Measurements from ENCODE around the gene GOLGA6D. TPM values are rescaled to one million over a fixed set of nuclear protein-coding genes. Genes with fewer than 3 reads are reported as not detected.
"Not testable (repeated sequence)": the region's sequence is repeated elsewhere in the genome, so short reads cannot be mapped to it uniquely, and the experiment has no call there.

Gene GOLGA6D
- total and polyA plus RNA-seq, 4 donors = 0.12 TPM; not detected in 3

GRCh38 chr15:75238150-75238549 is 44.5 kb upstream of the GOLGA6D start:
- Histone ChIP-seq H3K9me3 (ENCODE audit: control insufficient read depth in 4 of 4, insufficient read depth in 3 of 4, low read length in 3 of 4) (no peaks in the 10 kb centered on the region), H3K9ac (ENCODE audit: insufficient read depth in 1 of 2, low read length in 2 of 2) (no peak overlapping the region), H3K4me1 (ENCODE audit: control insufficient read depth in 5 of 5, insufficient read depth in 5 of 5, low read length in 5 of 5) (no peaks in the 10 kb centered on the region), H3K36me3 (ENCODE audit: control insufficient read depth in 4 of 4, insufficient read depth in 4 of 4, low read length in 4 of 4) (no peaks in the 10 kb centered on the region), H3K27ac (ENCODE audit: low read depth in 1 of 2, low read length in 1 of 2) (no peak overlapping the region), H3K4me3 (no peak overlapping the region), H3K27me3 (ENCODE audit: control insufficient read depth in 3 of 3, insufficient read depth in 3 of 3, low read length in 2 of 3) (peaks cover 0 to 4% (median 0%) of the 10 kb centered on the region in 3 donors)
- no peak for ATAC-seq (ENCODE audit: insufficient read depth, low FRiP score)
- no peak for DNase-seq
- no peak for TF ChIP-seq CTCF (IDR thresholded peaks at IDR 0.05; ENCODE audit: control extremely low read depth, extremely low read depth)
- 83 to 97% methylated on average over 5 of the region's 5 CpGs for WGBS, 2 donors

- not testable (repeated sequence) for H3K9ac ChIP-seq (ENCODE audit: insufficient read depth in 1 of 2, low read length in 2 of 2); DNase-seq; H3K4me3 ChIP-seq; ATAC-seq (ENCODE audit: insufficient read depth, low FRiP score); H3K36me3 ChIP-seq (ENCODE audit: control insufficient read depth in 4 of 4, insufficient read depth in 4 of 4, low read length in 4 of 4); H3K9me3 ChIP-seq (ENCODE audit: control insufficient read depth in 4 of 4, insufficient read depth in 3 of 4, low read length in 3 of 4); H3K27ac ChIP-seq (ENCODE audit: low read depth in 1 of 2, low read length in 1 of 2); H3K27me3 ChIP-seq (ENCODE audit: control insufficient read depth in 3 of 3, insufficient read depth in 3 of 3, low read length in 2 of 3); H3K4me1 ChIP-seq (ENCODE audit: control insufficient read depth in 5 of 5, insufficient read depth in 5 of 5, low read length in 5 of 5)
- WGBS, 2 donors = 85 to 100% methylated on average over 1 of the region's 1 CpG
Measured at GRCh38 chr15:75245741-75246140, 36.9 kb upstream of the GOLGA6D start.

GRCh38 chr15:75248991-75249390 is 33.6 kb upstream of the GOLGA6D start:
- not testable (repeated sequence) for H3K27me3 ChIP-seq (ENCODE audit: control insufficient read depth in 3 of 3, insufficient read depth in 3 of 3, low read length in 2 of 3); ATAC-seq (ENCODE audit: insufficient read depth, low FRiP score); H3K4me3 ChIP-seq; H3K4me1 ChIP-seq (ENCODE audit: control insufficient read depth in 5 of 5, insufficient read depth in 5 of 5, low read length in 5 of 5); H3K9me3 ChIP-seq (ENCODE audit: control insufficient read depth in 4 of 4, insufficient read depth in 3 of 4, low read length in 3 of 4); H3K9ac ChIP-seq (ENCODE audit: insufficient read depth in 1 of 2, low read length in 2 of 2); H3K27ac ChIP-seq (ENCODE audit: low read depth in 1 of 2, low read length in 1 of 2); H3K36me3 ChIP-seq (ENCODE audit: control insufficient read depth in 4 of 4, insufficient read depth in 4 of 4, low read length in 4 of 4)
- WGBS, 2 donors = 61 to 75% methylated on average over 6 of the region's 6 CpGs
- DNase-seq = peak in 1 of 3 donors; percentile 13

- peaks cover 0 to 8% (median 0%) of the 10 kb centered on the region in 3 donors for H3K27me3 ChIP-seq (ENCODE audit: control insufficient read depth in 3 of 3, insufficient read depth in 3 of 3, low read length in 2 of 3)
- no peaks in the 10 kb centered on the region for H3K36me3 ChIP-seq (ENCODE audit: control insufficient read depth in 4 of 4, insufficient read depth in 4 of 4, low read length in 4 of 4)
- TF ChIP-seq CTCF (IDR thresholded peaks at IDR 0.05; ENCODE audit: control extremely low read depth, extremely low read depth) = no peak
- H3K4me1 ChIP-seq (ENCODE audit: control insufficient read depth in 5 of 5, insufficient read depth in 5 of 5, low read length in 5 of 5) = no peaks in the 10 kb centered on the region
- DNase-seq = no peak
- no peak overlapping the region for H3K27ac ChIP-seq (ENCODE audit: low read depth in 1 of 2, low read length in 1 of 2)
- H3K4me3 ChIP-seq = no peak overlapping the region
- no peak overlapping the region for H3K9ac ChIP-seq (ENCODE audit: insufficient read depth in 1 of 2, low read length in 2 of 2)
- ATAC-seq (ENCODE audit: insufficient read depth, low FRiP score) = no peak
- WGBS, 2 donors = 76 to 86% methylated on average over 4 of the region's 4 CpGs
- H3K9me3 ChIP-seq (ENCODE audit: control insufficient read depth in 4 of 4, insufficient read depth in 3 of 4, low read length in 3 of 4) = no peaks in the 10 kb centered on the region
Measured at GRCh38 chr15:75249726-75250125, 32.9 kb upstream of the GOLGA6D start.

- H3K9me3 ChIP-seq (ENCODE audit: control insufficient read depth in 4 of 4, insufficient read depth in 3 of 4, low read length in 3 of 4); H3K27ac ChIP-seq (ENCODE audit: low read depth in 1 of 2, low read length in 1 of 2); H3K9ac ChIP-seq (ENCODE audit: insufficient read depth in 1 of 2, low read length in 2 of 2); H3K36me3 ChIP-seq (ENCODE audit: control insufficient read depth in 4 of 4, insufficient read depth in 4 of 4, low read length in 4 of 4); H3K27me3 ChIP-seq (ENCODE audit: control insufficient read depth in 3 of 3, insufficient read depth in 3 of 3, low read length in 2 of 3); H3K4me1 ChIP-seq (ENCODE audit: control insufficient read depth in 5 of 5, insufficient read depth in 5 of 5, low read length in 5 of 5); ATAC-seq (ENCODE audit: insufficient read depth, low FRiP score); H3K4me3 ChIP-seq; DNase-seq: not testable (repeated sequence)
- WGBS, 2 donors = 72 to 81% methylated on average over 4 of the region's 4 CpGs
Measured at GRCh38 chr15:75251343-75251742, 31.3 kb upstream of the GOLGA6D start.

GRCh38 chr15:75252285-75252684 is 30.4 kb upstream of the GOLGA6D start:
- WGBS, 2 donors = 87 to 92% methylated on average over 4 of the region's 4 CpGs
- not testable (repeated sequence) for H3K27ac ChIP-seq (ENCODE audit: low read depth in 1 of 2, low read length in 1 of 2); H3K27me3 ChIP-seq (ENCODE audit: control insufficient read depth in 3 of 3, insufficient read depth in 3 of 3, low read length in 2 of 3); H3K9ac ChIP-seq (ENCODE audit: insufficient read depth in 1 of 2, low read length in 2 of 2); DNase-seq; H3K4me1 ChIP-seq (ENCODE audit: control insufficient read depth in 5 of 5, insufficient read depth in 5 of 5, low read length in 5 of 5); H3K36me3 ChIP-seq (ENCODE audit: control insufficient read depth in 4 of 4, insufficient read depth in 4 of 4, low read length in 4 of 4); H3K4me3 ChIP-seq; ATAC-seq (ENCODE audit: insufficient read depth, low FRiP score); H3K9me3 ChIP-seq (ENCODE audit: control insufficient read depth in 4 of 4, insufficient read depth in 3 of 4, low read length in 3 of 4)

GRCh38 chr15:75258034-75258433 is 24.6 kb upstream of the GOLGA6D start, which contains the start of gene GOLGA6C:
TSS of gene GOLGA6C (plus strand) at chr15:75258334. CDS start at chr15:75258599, 265 bp downstream.
- H3K27me3 ChIP-seq (ENCODE audit: control insufficient read depth in 3 of 3, insufficient read depth in 3 of 3, low read length in 2 of 3); DNase-seq; ATAC-seq (ENCODE audit: insufficient read depth, low FRiP score); H3K4me1 ChIP-seq (ENCODE audit: control insufficient read depth in 5 of 5, insufficient read depth in 5 of 5, low read length in 5 of 5); H3K27ac ChIP-seq (ENCODE audit: low read depth in 1 of 2, low read length in 1 of 2); H3K9me3 ChIP-seq (ENCODE audit: control insufficient read depth in 4 of 4, insufficient read depth in 3 of 4, low read length in 3 of 4); H3K9ac ChIP-seq (ENCODE audit: insufficient read depth in 1 of 2, low read length in 2 of 2); H3K4me3 ChIP-seq; H3K36me3 ChIP-seq (ENCODE audit: control insufficient read depth in 4 of 4, insufficient read depth in 4 of 4, low read length in 4 of 4): not testable (repeated sequence)
- 75% methylated on average over 1 of the region's 2 CpGs; no CpG with 5 or more reads in 1 of the 2 donors for WGBS, 2 donors
